B cell (primary cell): ENCODE data around the gene ZCCHC24.

Experiments used
- EZH2 ChIP-seq: IDR thresholded peaks from 2 replicates; pipeline ENCODE4 v1.6.1; 2012; ENCODE audit warnings: borderline replicate concordance, low read depth, mild to moderate bottlenecking, moderate library complexity, low read length; ENCODE audit not compliant: insufficient read depth, poor library complexity, severe bottlenecking
- TF ChIP-seq, protein P1 (sequence below): fragments of 200-600 bp; IDR thresholded peaks from one replicate; pipeline ENCODE4 v1.8.0; 2022; ENCODE audit warnings: antibody characterized with exemption, mild to moderate bottlenecking

DNA sequence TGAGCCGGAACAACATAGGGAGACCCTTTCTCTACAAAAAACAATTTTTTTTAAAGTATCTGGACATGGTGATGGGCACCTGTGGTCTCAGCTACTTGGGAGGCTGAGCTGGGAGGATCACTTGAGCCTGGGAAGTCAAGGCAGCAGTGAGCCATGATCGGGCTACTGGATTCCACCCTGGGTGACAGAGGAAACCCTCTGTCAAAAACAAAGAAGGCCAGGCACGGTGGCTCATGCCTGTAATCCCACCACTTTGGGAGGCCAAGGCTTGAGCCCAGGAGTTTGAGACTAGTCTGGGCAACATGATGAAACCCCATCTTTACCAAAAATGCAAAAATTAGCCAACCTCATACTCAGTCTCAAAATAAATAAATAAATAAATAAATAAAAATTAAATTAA, 19.9 kb upstream of the ZCCHC24 start:
- no peak for TF ChIP-seq EZH2
- TF ChIP-seq, protein P1, sequence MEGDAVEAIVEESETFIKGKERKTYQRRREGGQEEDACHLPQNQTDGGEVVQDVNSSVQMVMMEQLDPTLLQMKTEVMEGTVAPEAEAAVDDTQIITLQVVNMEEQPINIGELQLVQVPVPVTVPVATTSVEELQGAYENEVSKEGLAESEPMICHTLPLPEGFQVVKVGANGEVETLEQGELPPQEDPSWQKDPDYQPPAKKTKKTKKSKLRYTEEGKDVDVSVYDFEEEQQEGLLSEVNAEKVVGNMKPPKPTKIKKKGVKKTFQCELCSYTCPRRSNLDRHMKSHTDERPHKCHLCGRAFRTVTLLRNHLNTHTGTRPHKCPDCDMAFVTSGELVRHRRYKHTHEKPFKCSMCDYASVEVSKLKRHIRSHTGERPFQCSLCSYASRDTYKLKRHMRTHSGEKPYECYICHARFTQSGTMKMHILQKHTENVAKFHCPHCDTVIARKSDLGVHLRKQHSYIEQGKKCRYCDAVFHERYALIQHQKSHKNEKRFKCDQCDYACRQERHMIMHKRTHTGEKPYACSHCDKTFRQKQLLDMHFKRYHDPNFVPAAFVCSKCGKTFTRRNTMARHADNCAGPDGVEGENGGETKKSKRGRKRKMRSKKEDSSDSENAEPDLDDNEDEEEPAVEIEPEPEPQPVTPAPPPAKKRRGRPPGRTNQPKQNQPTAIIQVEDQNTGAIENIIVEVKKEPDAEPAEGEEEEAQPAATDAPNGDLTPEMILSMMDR, result no peak
